Right cardiac atrium (tissue), 5 donors: ENCODE data around the gene UBE2S. TPM values are rescaled to one million over a fixed set of nuclear protein-coding genes. Genes with fewer than 3 reads are reported as not detected.
"Not testable (repeated sequence)": the region's sequence is repeated elsewhere in the genome, so short reads cannot be mapped to it uniquely, and the experiment has no call there.

Source experiments
- ATAC-seq, 2 donors: fragments of 200-7000 bp; cut with Tn5 transposase; one replicate each; pipeline versions ENCODE4 v1.8.0 to v1.9.1; 2020; ENCODE audit warnings: moderate library complexity in 2 of 2, mild to moderate bottlenecking in 1 of 2
- DNase-seq, 3 donors: peaks; one replicate each; pipeline ENCODE4 v3.0.0-alpha.2; 2020
- H3K27ac ChIP-seq: one replicate; pipeline ENCODE4 v1.5.1; 2013; ENCODE audit warnings: mild to moderate bottlenecking, low read length, control low read depth, moderate library complexity
- H3K27me3 ChIP-seq: one replicate; pipeline ENCODE4 v1.6.1; 2013; ENCODE audit not compliant: control insufficient read depth, insufficient read depth
- H3K4me1 ChIP-seq: one replicate; pipeline ENCODE4 v1.6.1; 2013; ENCODE audit warnings: low read length; ENCODE audit not compliant: control insufficient read depth, insufficient read depth
- H3K4me3 ChIP-seq: one replicate; pipeline ENCODE4 v1.5.1; 2013; ENCODE audit warnings: low read length, control low read depth
- H3K9me3 ChIP-seq: one replicate; pipeline ENCODE4 v1.6.1; 2013; ENCODE audit warnings: low read length; ENCODE audit not compliant: control insufficient read depth
- whole genome bisulfite sequencing: extraction: QIAGEN DNeasy Blood & Tissue Kit; methylation state at CpG from one replicate; pipeline ENCODE4 v1.1.7; 2013; 5-methylcytosine and 5-hydroxymethylcytosine counted together
- intact Hi-C, 4 donors: fragments of 100-400 bp; cut with DNase I; formaldehyde crosslinking; loops; one replicate each; pipeline versions ENCODE4 v1.11.0 to v1.14.0; 2022 to 2023
- polyA plus RNA-seq: library from polyadenylated mRNA; stranded (reverse); fragments of 200-250 nt; gene quantifications from one replicate; pipeline ENCODE4 v1.2.3, GENCODE V29; 2013
- total RNA-seq, 4 donors: library from RNA; stranded (reverse); fragmentation: NEBNext Ultra II Directional; extraction: Animal tissue kit (Norgen Biotek cat#: 25700); gene quantifications; one replicate each; pipeline ENCODE4 v1.2.1, GENCODE V29; 2021
- donor health status: healthy with polysubstance abuse.
- donor health status: DM: no; HTN: yes; CAD: no.
- donor health status: DM: no; HTN: no; CAD: no.
- donor health status: DM: no; HTN: yes; CAD: no; lungs with severe emphysema.
- donor health status: DM: yes; HTN: yes; CAD: no.

The UBE2S gene
- total and polyA plus RNA-seq, 5 donors = 12.2 to 32.7 (median 24.2) TPM

- WGBS = 71% methylated on average over 2 of the region's 2 CpGs
- Histone ChIP-seq H3K9me3 (no peaks in the 10 kb centered on the region), H3K27me3 (no peaks in the 10 kb centered on the region), H3K4me1 (peaks cover 7% of the 10 kb centered on the region), H3K27ac (no peak overlapping the region), H3K4me3 (no peak overlapping the region)
- ATAC-seq = no peak
- DNase-seq = peak in 1 of 3 donors; percentile 13
- intact Hi-C loops = no loop called here
These were observed 5.1 kb downstream of the UBE2S start for GRCh38 chr19:55402509-55402908.

- H3K9me3 ChIP-seq, H3K4me1 ChIP-seq, H3K27me3 ChIP-seq, H3K27ac ChIP-seq, H3K4me3 ChIP-seq, intact Hi-C loops: not testable (repeated sequence)
- WGBS = 87% methylated on average over 21 of the region's 28 CpGs
- ATAC-seq (peak in 1 of 2 donors; percentile 8), DNase-seq (peak in 1 of 3 donors; percentile 34)
These were observed 6.2 kb downstream of the UBE2S start for GRCh38 chr19:55401390-55401789.

- Histone ChIP-seq H3K27ac (no peak overlapping the region), H3K9me3 (no peaks in the 10 kb centered on the region), H3K4me3 (no peak overlapping the region), H3K27me3 (no peaks in the 10 kb centered on the region), H3K4me1 (no peaks in the 10 kb centered on the region)
- DNase-seq (peak in 2 of 3 donors; percentile 11 to 16), ATAC-seq (no peak)
- intact Hi-C loops = no loop called here
- 87% methylated on average over 14 of the region's 14 CpGs for WGBS
These were observed 7.1 kb downstream of the UBE2S start for GRCh38 chr19:55400281-55401087.

- 84% methylated on average over 12 of the region's 12 CpGs for WGBS
- ATAC-seq (no peak), DNase-seq (peak in 1 of 3 donors; percentile 37)
- Histone ChIP-seq H3K27ac (no peak overlapping the region), H3K9me3 (no peaks in the 10 kb centered on the region), H3K27me3 (no peaks in the 10 kb centered on the region), H3K4me1 (no peaks in the 10 kb centered on the region), H3K4me3 (no peak overlapping the region)
- intact Hi-C loops = no loop called here
These were observed 9.2 kb downstream of the UBE2S start for GRCh38 chr19:55398200-55398925.

GRCh38 chr19:55392820-55393761 lies 14.5 kb downstream of the UBE2S start:
- 70% methylated on average over 18 of the region's 18 CpGs for WGBS
- H3K4me3 ChIP-seq = no peak overlapping the region
- H3K27ac ChIP-seq = no peak overlapping the region
- H3K9me3 ChIP-seq = no peaks in the 10 kb centered on the region
- DNase-seq (peak in 1 of 3 donors; percentile 38), ATAC-seq (no peak)
- intact Hi-C loops = no loop called here
- H3K4me1 ChIP-seq = peaks cover 5% of the 10 kb centered on the region
- H3K27me3 ChIP-seq = no peaks in the 10 kb centered on the region

GRCh38 chr19:55391702-55392615 lies 15.6 kb downstream of the UBE2S start:
- intact Hi-C loops = no loop called here
- WGBS = 81% methylated on average over 18 of the region's 18 CpGs
- no peaks in the 10 kb centered on the region for H3K27me3 ChIP-seq
- H3K9me3 ChIP-seq = no peaks in the 10 kb centered on the region
- no peak overlapping the region for H3K27ac ChIP-seq
- H3K4me1 ChIP-seq = peaks cover 12% of the 10 kb centered on the region
- DNase-seq = peak in 1 of 3 donors; percentile 14
- no peak for ATAC-seq
- no peak overlapping the region for H3K4me3 ChIP-seq

GRCh38 chr19:55391191-55391670 lies 16.4 kb downstream of the UBE2S start:
- no peaks in the 10 kb centered on the region for H3K9me3 ChIP-seq
- no peaks in the 10 kb centered on the region for H3K27me3 ChIP-seq
- intact Hi-C loops = no loop called here
- H3K4me1 ChIP-seq = peaks cover 12% of the 10 kb centered on the region
- WGBS = 74% methylated on average over 12 of the region's 12 CpGs
- H3K27ac ChIP-seq = no peak overlapping the region
- peak; percentile 28 to 63 (median 42) for DNase-seq
- peak in 1 of 2 donors; percentile 5 for ATAC-seq
- H3K4me3 ChIP-seq = no peak overlapping the region

- DNase-seq (peak in 1 of 3 donors; percentile 31), ATAC-seq (no peak)
- no peaks in the 10 kb centered on the region for H3K27me3 ChIP-seq
- H3K27ac ChIP-seq = no peak overlapping the region
- intact Hi-C loops = no loop called here
- peaks cover 12% of the 10 kb centered on the region for H3K4me1 ChIP-seq
- 66% methylated on average over 7 of the region's 7 CpGs for WGBS
- no peak overlapping the region for H3K4me3 ChIP-seq
- H3K9me3 ChIP-seq = no peaks in the 10 kb centered on the region
These were observed 17.1 kb downstream of the UBE2S start for GRCh38 chr19:55390461-55390880.

GRCh38 chr19:55389386-55390317 lies 17.9 kb downstream of the UBE2S start:
- Histone ChIP-seq H3K27ac (no peak overlapping the region), H3K4me3 (no peak overlapping the region), H3K27me3 (no peaks in the 10 kb centered on the region), H3K4me1 (peaks cover 12% of the 10 kb centered on the region), H3K9me3 (no peaks in the 10 kb centered on the region)
- intact Hi-C loops = loop anchor here in 1 of 4 donors (5.0 kb wide), 1 partner anchor 87 kb away; no protein-coding TSS in a partner anchor
- ATAC-seq = no peak
- 81% methylated on average over 21 of the region's 21 CpGs for WGBS
- DNase-seq = peak in 1 of 3 donors; percentile 38
